GM13976 (cell line): ENCODE results near the gene CLMN.

ENCODE experiments used
- DNase-seq: peaks from one replicate; pipeline ENCODE4 v3.0.0; 2012; ENCODE audit warnings: low spot score
- CTCF ChIP-seq: IDR thresholded peaks from 2 replicates; pipeline ENCODE4 v1.5.1; 2012; ENCODE audit warnings: borderline replicate concordance, mild to moderate bottlenecking; ENCODE audit not compliant: insufficient read depth; ENCODE audit errors: extremely low read depth, missing control alignments, control extremely low read depth
- in situ Hi-C: fragments of 300-500 bp; cut with MboI; formaldehyde crosslinking; loops from one replicate; pipeline ENCODE4 v1.12.0; 2022; ENCODE audit warnings: low sequenced_read_pairs, mixed read lengths, inconsistent platforms; ENCODE audit not compliant: unreplicated experiment

CLMN gene

DNA sequence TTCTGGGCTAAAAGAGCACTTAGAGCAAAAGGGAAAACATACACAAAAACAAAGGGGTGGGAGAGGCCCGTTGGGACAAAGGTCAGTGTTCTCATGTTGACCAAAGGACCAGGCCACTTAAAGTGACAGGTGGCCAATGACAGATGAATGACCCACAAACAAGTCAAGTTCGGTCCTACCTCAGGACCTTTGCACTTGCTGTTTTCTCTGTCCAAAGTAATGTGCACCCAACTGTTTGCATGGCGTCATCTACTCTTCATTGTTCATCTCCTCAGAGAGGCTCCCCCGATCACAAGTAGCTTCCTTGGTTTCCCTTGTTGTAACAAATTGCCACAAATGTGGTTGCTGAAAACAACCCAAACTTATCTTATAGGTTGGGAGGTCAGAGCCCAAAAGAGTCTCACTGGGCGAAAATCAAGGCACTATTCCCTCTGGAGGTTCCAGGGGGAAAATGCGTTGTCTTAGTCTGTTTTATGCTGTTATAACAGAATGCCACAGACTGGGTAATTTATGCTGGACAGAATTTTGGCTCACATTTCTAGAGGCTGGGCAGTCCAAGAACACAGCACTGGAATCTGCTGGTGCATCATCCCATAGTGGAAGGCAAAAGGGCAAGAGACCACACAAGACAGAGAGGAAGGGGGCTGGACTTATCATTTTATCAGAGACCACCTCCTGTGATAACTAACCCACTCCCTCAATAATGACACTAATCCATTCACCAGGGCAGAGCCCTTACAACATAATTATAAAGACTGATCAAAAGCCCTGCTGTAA is 23.9 kb downstream of the CLMN start:
- no peak for TF ChIP-seq CTCF
- no peak for DNase-seq

DNA sequence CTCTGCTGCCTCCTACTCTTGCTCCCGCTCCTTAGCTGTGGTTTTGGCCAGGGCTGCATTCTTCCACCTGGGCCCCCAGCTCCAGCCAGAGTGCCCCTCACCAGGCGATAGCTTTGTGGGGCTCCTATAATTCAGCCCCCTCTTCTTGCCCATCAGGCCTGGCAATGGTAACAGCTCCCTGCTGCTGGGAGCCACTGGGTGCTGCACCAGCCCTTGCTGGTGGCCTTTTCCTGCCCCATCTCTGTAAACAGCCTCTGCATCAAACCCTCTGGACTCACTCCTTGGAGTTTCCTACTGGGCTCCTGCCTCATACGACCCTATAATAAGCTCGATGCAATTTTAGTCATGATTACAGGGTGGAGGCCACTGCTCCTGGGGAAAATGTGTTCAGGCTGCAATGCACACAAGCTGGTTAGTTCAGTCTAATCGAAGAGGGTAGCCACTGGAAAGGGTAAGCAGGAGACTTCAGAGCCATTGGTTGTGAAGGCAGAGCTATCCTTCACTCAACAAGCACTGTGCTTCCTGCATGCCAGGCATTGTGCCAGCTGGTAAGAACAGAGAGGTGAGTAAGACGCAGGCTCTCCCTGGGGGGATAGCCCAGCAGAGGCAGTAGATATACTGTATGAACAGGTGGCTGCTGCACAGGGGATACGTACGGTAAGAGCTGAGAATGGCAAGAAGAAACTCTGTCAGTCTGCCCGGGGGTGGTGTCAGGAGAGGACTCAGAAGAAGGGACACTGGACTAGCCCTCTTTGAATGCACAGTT is 24.7 kb downstream of the CLMN start:
- in situ Hi-C loops, result no loop called here
- no peak for TF ChIP-seq CTCF
- DNase-seq, result no peak

More for the DNA sequence above, 23.9 kb downstream of the CLMN start:
- in situ Hi-C loops, result no loop called here

GRCh38 chr14:95294320-95294719 is 25.4 kb downstream of the CLMN start:
- DNase-seq, result no peak
- no peak for TF ChIP-seq CTCF
- in situ Hi-C loops, result no loop called here

DNA sequence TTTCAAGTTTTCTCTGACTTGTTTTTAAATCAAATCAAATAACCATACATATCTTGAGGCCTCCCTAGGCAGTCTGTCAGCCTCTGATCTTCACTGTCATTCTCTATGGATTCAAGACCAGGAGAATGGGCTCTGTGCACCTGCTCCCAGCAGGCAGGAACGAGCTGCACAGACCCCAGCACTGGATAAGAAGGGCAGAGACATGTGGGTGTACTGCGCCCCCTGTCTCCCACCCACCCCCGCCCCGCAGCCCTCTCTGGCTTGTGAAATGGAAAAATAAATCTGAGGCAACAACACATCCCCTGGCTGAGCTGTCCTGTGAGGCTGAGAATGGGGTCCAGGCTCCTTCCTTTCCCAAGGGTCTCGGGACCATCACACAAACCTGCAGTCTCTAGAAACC is 26.3 kb downstream of the CLMN start:
- in situ Hi-C loops, result no loop called here
- no peak for TF ChIP-seq CTCF
- no peak for DNase-seq

GRCh38 chr14:95292660-95293425 is 26.9 kb downstream of the CLMN start:
- no peak for DNase-seq
- TF ChIP-seq CTCF, result no peak
- in situ Hi-C loops, result no loop called here

DNA sequence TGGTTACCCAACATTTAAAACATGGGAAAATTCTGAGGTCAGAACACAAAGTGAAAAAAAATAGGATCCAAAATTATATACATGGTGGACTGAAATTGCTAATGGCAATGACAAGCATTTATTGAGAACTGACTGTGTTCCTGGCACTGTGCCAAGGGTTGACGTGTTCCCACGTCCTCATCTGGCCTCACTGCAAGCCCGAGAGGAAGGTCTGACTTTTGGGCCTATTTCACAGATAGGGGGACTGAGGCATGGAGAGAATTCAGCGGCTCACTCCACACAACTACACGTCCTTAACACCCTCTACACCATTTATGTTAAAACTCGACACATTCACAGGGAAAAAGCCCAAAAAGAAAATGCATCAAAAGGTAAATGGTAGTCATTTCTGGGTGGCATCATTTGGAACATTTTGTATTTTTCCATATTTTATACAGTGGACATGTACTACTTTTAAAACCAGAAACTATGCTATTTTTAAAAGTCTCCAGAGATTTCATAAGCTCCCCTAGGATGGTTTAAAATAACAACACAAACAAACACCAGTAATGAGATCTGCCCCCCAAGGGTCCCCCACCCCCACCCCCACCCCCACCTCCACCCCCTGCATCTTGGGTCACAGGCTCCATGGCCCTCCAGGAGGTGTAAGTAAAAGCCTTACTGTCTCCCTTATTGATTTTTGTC is 27.7 kb downstream of the CLMN start:
- no peak for TF ChIP-seq CTCF
- DNase-seq, result no peak
- in situ Hi-C loops, result no loop called here
